Measurements from ENCODE around the gene MCU.

The MCU gene

DNA sequence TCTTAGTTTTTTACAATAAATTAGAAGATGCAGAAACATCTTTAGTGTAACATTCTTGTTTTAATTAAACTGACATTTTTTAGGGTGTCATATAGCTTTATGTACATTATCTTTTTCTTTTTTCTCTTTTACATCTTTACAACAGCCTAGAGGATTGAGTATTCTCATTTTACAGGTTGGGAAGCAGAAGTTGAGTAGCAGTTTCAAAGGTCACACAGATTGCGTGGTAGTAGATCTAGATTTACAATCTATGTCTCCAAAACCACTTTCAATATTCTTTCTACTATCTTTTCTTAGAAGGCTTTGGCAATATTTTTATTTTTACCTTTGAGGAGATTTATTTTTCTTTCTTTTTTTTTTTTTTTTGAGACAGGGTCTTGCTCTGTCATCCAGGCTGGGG, 18.7 kb upstream of the MCU start:
- TF ChIP-seq, protein P1, sequence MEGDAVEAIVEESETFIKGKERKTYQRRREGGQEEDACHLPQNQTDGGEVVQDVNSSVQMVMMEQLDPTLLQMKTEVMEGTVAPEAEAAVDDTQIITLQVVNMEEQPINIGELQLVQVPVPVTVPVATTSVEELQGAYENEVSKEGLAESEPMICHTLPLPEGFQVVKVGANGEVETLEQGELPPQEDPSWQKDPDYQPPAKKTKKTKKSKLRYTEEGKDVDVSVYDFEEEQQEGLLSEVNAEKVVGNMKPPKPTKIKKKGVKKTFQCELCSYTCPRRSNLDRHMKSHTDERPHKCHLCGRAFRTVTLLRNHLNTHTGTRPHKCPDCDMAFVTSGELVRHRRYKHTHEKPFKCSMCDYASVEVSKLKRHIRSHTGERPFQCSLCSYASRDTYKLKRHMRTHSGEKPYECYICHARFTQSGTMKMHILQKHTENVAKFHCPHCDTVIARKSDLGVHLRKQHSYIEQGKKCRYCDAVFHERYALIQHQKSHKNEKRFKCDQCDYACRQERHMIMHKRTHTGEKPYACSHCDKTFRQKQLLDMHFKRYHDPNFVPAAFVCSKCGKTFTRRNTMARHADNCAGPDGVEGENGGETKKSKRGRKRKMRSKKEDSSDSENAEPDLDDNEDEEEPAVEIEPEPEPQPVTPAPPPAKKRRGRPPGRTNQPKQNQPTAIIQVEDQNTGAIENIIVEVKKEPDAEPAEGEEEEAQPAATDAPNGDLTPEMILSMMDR (IDR thresholded peaks at IDR 0.05) = no peak

DNA sequence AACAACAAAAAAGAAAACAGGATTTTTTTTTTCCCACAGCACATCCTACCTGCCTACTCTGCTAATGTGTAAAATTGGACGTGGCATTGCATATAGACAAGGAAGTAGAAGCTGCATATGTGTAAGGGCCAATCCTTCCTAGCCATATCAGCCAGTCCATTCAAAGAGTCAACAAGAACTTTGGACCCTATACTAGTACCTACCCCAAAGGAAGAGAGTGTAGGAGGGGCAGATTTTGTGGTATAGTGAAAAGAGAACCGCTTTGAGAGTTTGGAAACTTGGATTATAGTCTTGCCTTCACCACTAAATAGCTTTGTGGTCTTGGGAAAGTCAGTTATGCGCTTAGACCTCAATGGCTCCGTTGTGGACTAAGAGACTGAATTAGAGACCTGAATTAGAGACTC, 12.1 kb upstream of the MCU start:
- TF ChIP-seq, protein P1 (IDR thresholded peaks at IDR 0.05) = no peak

DNA sequence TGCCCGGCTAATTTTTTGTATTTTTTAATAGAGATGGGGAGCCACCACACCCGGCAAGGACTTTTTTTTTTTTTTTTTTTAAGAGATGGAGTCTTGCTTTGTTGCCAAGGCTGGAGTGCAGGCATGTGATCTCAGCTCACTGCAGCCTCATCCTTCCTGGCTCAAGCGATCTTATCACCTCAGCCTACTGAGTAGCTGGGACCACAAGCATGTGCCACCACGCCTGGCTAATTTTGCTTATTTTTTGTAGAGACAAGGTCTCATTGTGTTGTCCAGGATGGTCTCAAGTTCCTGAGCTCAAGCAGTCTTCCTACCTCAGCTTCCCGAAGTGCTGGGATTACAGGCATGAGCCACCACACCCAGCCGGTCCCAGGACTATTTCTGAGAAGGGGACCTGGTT, 9.3 kb upstream of the MCU start:
- TF ChIP-seq, protein P1 (IDR thresholded peaks at IDR 0.05) = no peak

GRCh38 chr10:72685264-72685921, 6.5 kb upstream of the MCU start:
- TF ChIP-seq, protein P1 (IDR thresholded peaks at IDR 0.05) = no peak

- TF ChIP-seq, protein P1 (IDR thresholded peaks at IDR 0.05) = no peak
These were observed 4.9 kb upstream of the MCU start for GRCh38 chr10:72687035-72687434.

- TF ChIP-seq, protein P1 (IDR thresholded peaks at IDR 0.05) = no peak
These were observed 3.7 kb upstream of the MCU start for GRCh38 chr10:72688208-72688651.

DNA sequence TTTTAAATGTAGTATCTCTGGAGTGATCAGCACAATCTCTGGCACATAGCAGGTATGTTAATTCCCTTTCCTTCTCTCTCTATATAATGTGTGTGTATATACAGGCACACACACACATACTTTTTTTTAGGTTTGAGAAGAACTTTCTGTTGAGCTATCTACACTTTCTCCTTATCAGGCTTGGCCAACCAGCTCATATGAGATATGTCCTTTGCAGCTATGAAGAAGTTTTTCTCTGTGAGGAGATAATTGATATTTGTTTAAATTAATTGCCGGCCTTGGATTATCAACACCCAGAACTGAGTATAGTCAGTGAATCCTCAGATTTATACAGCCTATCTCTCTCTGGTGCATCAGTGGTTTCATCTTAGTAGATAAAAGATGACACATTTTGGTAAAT, 2.3 kb upstream of the MCU start:
- TF ChIP-seq, protein P1 (IDR thresholded peaks at IDR 0.05) = no peak
